SK-N-MC (cell line): ENCODE measurements around the gene ANTXR2.

Experiments used
- EZH2 ChIP-seq: fragments of 200-600 bp; sonication (generic); IDR thresholded peaks from one replicate; pipeline ENCODE4 v1.6.1; 2017; ENCODE audit warnings: antibody characterized with exemption
- FOXP2 ChIP-seq: optimal IDR thresholded peaks from 2 replicates; pipeline ENCODE3; 2011; ENCODE audit warnings: mild to moderate bottlenecking, moderate library complexity; ENCODE audit not compliant: insufficient read depth; ENCODE audit errors: extremely low read length, control extremely low read depth
- POLR2AphosphoS5 ChIP-seq: IDR thresholded peaks from 2 replicates; pipeline ENCODE4 v1.6.1; 2012; ENCODE audit warnings: mild to moderate bottlenecking, low read depth, low read length, borderline replicate concordance

GRCh38 chr4:79897174-79897573 lies 175.9 kb downstream of the ANTXR2 start:
- TF ChIP-seq EZH2 (no peak), POLR2AphosphoS5 (peak; percentile 58; the same call in 1 of the 2 replicates), FOXP2 (peak; percentile 36)
